Mesenchymal stem cell (in vitro differentiated cells and primary cell): ENCODE measurements around the gene SIRPD.
"Not testable (repeated sequence)": the region's sequence is repeated elsewhere in the genome, so short reads cannot be mapped to it uniquely, and the experiment has no call there.

Experiments used
- DNase-seq: peaks from one replicate; pipeline ENCODE4 v3.0.0-alpha.2; 2013
- H2AFZ ChIP-seq: one replicate; pipeline ENCODE4 v1.6.1; 2013; ENCODE audit warnings: low read depth, mild to moderate bottlenecking, control low read depth, inconsistent platforms, low read length, moderate library complexity
- H2AK5ac ChIP-seq: 2 replicates; pipeline ENCODE4 v1.6.1; 2013; ENCODE audit warnings: low read length, moderate library complexity, mild to moderate bottlenecking, inconsistent platforms; ENCODE audit not compliant: severe bottlenecking
- H2BK120ac ChIP-seq: one replicate; pipeline ENCODE4 v1.6.1; 2013; ENCODE audit warnings: low read depth, mild to moderate bottlenecking, inconsistent platforms, low read length, moderate library complexity
- H2BK12ac ChIP-seq, 2 experiments: one replicate each; pipeline ENCODE4 v1.6.1; 2013; ENCODE audit warnings: inconsistent platforms in 2 of 2, low read length in 2 of 2, mild to moderate bottlenecking in 2 of 2, moderate library complexity in 2 of 2, control low read depth in 1 of 2
- H2BK15ac ChIP-seq: one replicate; pipeline ENCODE4 v1.6.1; 2013; ENCODE audit warnings: mild to moderate bottlenecking, low read depth, inconsistent platforms; ENCODE audit not compliant: poor library complexity, severe bottlenecking
- H2BK5ac ChIP-seq: 2 replicates; pipeline ENCODE4 v1.6.1; 2013; ENCODE audit warnings: low read depth, mild to moderate bottlenecking, low read length, control low read depth, inconsistent platforms; ENCODE audit not compliant: poor library complexity, severe bottlenecking
- H3K14ac ChIP-seq, 2 experiments: one replicate each; pipeline ENCODE4 v1.6.1; 2013; ENCODE audit warnings: inconsistent platforms in 2 of 2, low read length in 2 of 2, control low read depth in 1 of 2, mild to moderate bottlenecking in 1 of 2, moderate library complexity in 1 of 2
- H3K18ac ChIP-seq, 2 experiments: one replicate each; pipeline ENCODE4 v1.6.1; 2013; ENCODE audit warnings: inconsistent platforms in 2 of 2, low read length in 2 of 2, control low read depth in 1 of 2, low read depth in 1 of 2, mild to moderate bottlenecking in 1 of 2
- H3K23ac ChIP-seq, 2 experiments: one replicate each; pipeline ENCODE4 v1.6.1; 2013; ENCODE audit warnings: inconsistent platforms in 2 of 2, low read length in 2 of 2, mild to moderate bottlenecking in 2 of 2, moderate library complexity in 2 of 2, control low read depth in 1 of 2
- H3K27ac ChIP-seq: 2 replicates; pipeline ENCODE4 v1.5.1; 2013; ENCODE audit warnings: mild to moderate bottlenecking, moderate library complexity, low read length, control low read depth, inconsistent platforms; ENCODE audit not compliant: poor library complexity, severe bottlenecking
- H3K27me3 ChIP-seq, 2 experiments: 2 replicates each; pipeline versions ENCODE4 v1.6.1 to v1.7.0; 2013; ENCODE audit warnings: low read length in 2 of 2, mild to moderate bottlenecking in 2 of 2, moderate library complexity in 2 of 2, control low read depth in 1 of 2, inconsistent platforms in 1 of 2; ENCODE audit not compliant: control insufficient read depth in 1 of 2, insufficient read depth in 1 of 2
- H3K36me3 ChIP-seq, 2 experiments: 2 replicates each; pipeline versions ENCODE4 v1.6.1 to v1.7.0; 2013; ENCODE audit warnings: low read length in 2 of 2, control low read depth in 1 of 2, inconsistent platforms in 1 of 2, low read depth in 1 of 2, mild to moderate bottlenecking in 1 of 2; ENCODE audit not compliant: insufficient read depth in 2 of 2, control insufficient read depth in 1 of 2
- H3K4ac ChIP-seq, 2 experiments: one replicate each; pipeline ENCODE4 v1.6.1; 2013; ENCODE audit warnings: inconsistent platforms in 2 of 2, low read length in 2 of 2, mild to moderate bottlenecking in 2 of 2, moderate library complexity in 2 of 2, control low read depth in 1 of 2, low read depth in 1 of 2
- H3K4me1 ChIP-seq: 2 replicates; pipeline ENCODE4 v1.6.1; 2013; ENCODE audit warnings: low read depth, low read length, control low read depth; ENCODE audit not compliant: control insufficient read depth, insufficient read depth
- H3K4me2 ChIP-seq: 2 replicates; pipeline ENCODE4 v1.6.1; 2013; ENCODE audit warnings: low read length, mild to moderate bottlenecking, inconsistent platforms; ENCODE audit not compliant: poor library complexity, severe bottlenecking
- H3K4me3 ChIP-seq, 2 experiments: 2 replicates each; pipeline versions ENCODE4 v1.5.1 to v1.7.0; 2013; ENCODE audit warnings: low read length in 2 of 2, mild to moderate bottlenecking in 2 of 2, control low read depth in 1 of 2, low read depth in 1 of 2; ENCODE audit not compliant: insufficient read depth in 1 of 2
- H3K79me1 ChIP-seq: replicated peaks from 2 replicates; pipeline ENCODE4 v1.6.1; 2013; ENCODE audit warnings: mild to moderate bottlenecking, control low read depth, low read length, inconsistent platforms; ENCODE audit not compliant: poor library complexity, severe bottlenecking
- H3K9ac ChIP-seq: 2 replicates; pipeline ENCODE4 v1.7.0; 2013; ENCODE audit warnings: mild to moderate bottlenecking, low read length, moderate library complexity
- H3K9me3 ChIP-seq: 2 replicates; pipeline ENCODE4 v1.7.0; 2013; ENCODE audit warnings: mild to moderate bottlenecking, low read length; ENCODE audit not compliant: control insufficient read depth
- H4K8ac ChIP-seq: one replicate; pipeline ENCODE4 v1.6.1; 2013; ENCODE audit warnings: inconsistent platforms, mild to moderate bottlenecking, low read length, moderate library complexity
- H4K91ac ChIP-seq: one replicate; pipeline ENCODE4 v1.6.1; 2013; ENCODE audit warnings: mild to moderate bottlenecking, low read length, inconsistent platforms
- WGBS: methylation state at CpG from one replicate; pipeline ENCODE4 v1.1.7; 2013; ENCODE audit warnings: mixed read lengths; 5-methylcytosine and 5-hydroxymethylcytosine counted together

The SIRPD gene

GRCh38 chr20:1500496-1500895 lies 57.0 kb downstream of the SIRPD start:
- Histone ChIP-seq H2BK5ac (no peak overlapping the region), H3K9ac (no peak overlapping the region), H3K27ac (no peak overlapping the region), H3K36me3 (no peaks in the 10 kb centered on the region), H2AFZ (no peak overlapping the region), H4K91ac (no peak overlapping the region), H3K4me3 (no peak overlapping the region), H3K79me1 (no peaks in the 10 kb centered on the region), H3K4ac (no peak overlapping the region), H3K23ac (no peak overlapping the region), H4K8ac (no peak overlapping the region), H3K9me3 (no peaks in the 10 kb centered on the region), H3K18ac (no peak overlapping the region), H2BK15ac (no peak overlapping the region), H3K4me1 (no peaks in the 10 kb centered on the region), H2AK5ac (no peak overlapping the region), H3K14ac (no peak overlapping the region), H3K4me2 (no peak overlapping the region), H2BK12ac (no peak overlapping the region), H2BK120ac (no peak overlapping the region), H3K27me3 (peaks cover 0 to 42% of the 10 kb centered on the region in 2 experiments)
- WGBS: 46% methylated on average over 3 of the region's 3 CpGs
- DNase-seq: no peak

DNA sequence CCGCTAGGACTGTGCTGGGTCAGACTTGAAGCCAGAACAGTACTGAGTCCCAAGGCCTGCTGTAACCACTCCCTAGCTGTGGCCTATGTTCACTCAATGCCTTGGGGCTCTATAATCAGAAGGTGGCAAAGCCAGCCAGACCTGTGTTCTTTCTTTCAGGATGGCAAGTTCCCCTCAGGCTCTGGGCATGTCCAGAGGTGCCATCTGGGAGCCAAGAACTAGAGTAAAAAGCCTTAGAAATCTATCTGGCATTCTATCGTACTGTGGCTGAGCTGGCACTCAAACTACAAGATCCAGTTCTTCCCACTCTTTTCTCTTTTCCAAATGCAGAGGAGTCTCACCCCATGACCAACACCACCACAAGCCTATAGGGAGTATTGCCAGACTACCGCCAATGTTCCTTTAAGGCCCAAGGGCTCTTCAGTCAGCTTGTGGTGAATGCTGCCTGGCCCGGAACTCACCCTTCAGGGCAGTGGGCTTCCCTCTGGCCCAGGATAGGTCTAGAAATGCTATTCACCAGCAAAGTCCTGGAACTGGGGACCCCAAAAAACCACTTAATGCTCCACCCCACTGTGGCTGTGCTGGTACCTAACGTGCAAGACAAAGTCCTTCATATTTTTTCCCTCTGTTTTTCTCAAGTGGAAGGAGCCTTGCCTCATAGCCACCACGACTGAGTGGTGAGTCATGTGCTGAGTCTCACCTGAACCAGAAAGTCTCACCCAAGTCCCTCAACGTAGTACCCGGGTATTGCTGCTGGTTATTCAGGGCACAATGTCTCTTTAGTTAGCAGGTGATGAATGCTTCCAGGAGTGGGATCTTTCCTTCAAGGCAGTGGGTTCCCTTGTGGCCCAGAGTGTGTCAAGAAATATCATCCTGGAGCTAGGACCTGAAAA lies 57.7 kb downstream of the SIRPD start:
- H2BK5ac ChIP-seq: no peak overlapping the region
- H4K8ac ChIP-seq: no peak overlapping the region
- H3K27me3 ChIP-seq: peaks cover 0 to 50% of the 10 kb centered on the region in 2 experiments
- no peak overlapping the region for H3K4ac ChIP-seq
- no peak overlapping the region for H3K18ac ChIP-seq
- H3K9ac ChIP-seq: no peak overlapping the region
- no peak overlapping the region for H3K4me2 ChIP-seq
- H3K27ac ChIP-seq: no peak overlapping the region
- WGBS: 88% methylated on average over 8 of the region's 8 CpGs
- H4K91ac ChIP-seq: no peak overlapping the region
- no peak overlapping the region for H2AFZ ChIP-seq
- no peak overlapping the region for H3K23ac ChIP-seq
- no peaks in the 10 kb centered on the region for H3K79me1 ChIP-seq
- no peak for DNase-seq
- no peak overlapping the region for H3K4me3 ChIP-seq
- H3K4me1 ChIP-seq: no peaks in the 10 kb centered on the region
- H2AK5ac ChIP-seq: no peak overlapping the region
- no peak overlapping the region for H2BK12ac ChIP-seq
- no peaks in the 10 kb centered on the region for H3K9me3 ChIP-seq
- H3K36me3 ChIP-seq: no peaks in the 10 kb centered on the region
- H3K14ac ChIP-seq: no peak overlapping the region
- H2BK120ac ChIP-seq: no peak overlapping the region
- H2BK15ac ChIP-seq: no peak overlapping the region

DNA sequence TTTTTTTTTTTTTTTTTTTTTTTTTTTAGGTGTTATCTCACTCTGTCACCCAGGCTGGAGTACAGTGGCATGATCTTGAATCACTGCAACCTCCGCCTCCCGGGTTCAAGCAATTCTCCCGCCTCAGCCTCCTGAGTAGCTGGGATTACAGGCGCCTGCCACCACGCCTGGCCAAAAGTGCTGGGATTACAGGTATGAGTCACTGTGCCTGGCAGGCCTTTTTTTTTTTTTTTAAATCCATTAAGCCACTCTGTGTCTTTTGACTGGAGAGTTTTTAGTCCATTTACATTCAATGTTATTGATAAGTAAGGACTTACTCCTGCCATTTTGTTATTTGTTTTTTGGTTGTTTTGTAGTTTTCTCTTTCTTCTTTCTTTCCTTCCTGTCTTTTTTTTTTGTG lies 60.1 kb downstream of the SIRPD start:
- not testable (repeated sequence) for H2AFZ ChIP-seq, H2AK5ac ChIP-seq, H3K9me3 ChIP-seq, H3K4me3 ChIP-seq, H2BK15ac ChIP-seq, H3K79me1 ChIP-seq, H2BK12ac ChIP-seq, H3K9ac ChIP-seq, H3K4me1 ChIP-seq, DNase-seq, H3K18ac ChIP-seq, H2BK5ac ChIP-seq, H3K27ac ChIP-seq, H4K91ac ChIP-seq, H4K8ac ChIP-seq, H2BK120ac ChIP-seq, H3K14ac ChIP-seq, H3K4me2 ChIP-seq, H3K4ac ChIP-seq, H3K23ac ChIP-seq, H3K36me3 ChIP-seq
- peaks cover 20 to 65% of the 10 kb centered on the region in 2 experiments for H3K27me3 ChIP-seq
- WGBS: 95% methylated on average over 3 of the region's 5 CpGs

DNA sequence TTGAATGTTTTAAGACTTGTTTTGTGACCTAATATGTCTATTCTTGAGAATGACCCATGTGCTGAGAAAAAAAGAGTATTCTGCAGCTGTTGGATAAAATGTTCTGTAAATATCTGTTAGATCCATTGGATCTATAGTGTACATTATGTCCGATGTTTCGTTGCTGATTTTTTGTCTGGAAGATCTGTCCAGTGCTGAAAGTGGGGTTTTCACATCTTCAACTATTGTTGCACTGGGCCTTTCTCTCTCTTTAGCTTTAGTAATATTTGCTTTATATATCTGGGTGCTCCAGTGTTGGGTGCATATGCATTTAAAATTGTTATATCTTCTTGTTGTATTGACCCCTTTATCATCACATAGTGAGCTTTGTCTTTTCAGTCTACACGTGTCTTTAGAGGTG lies 60.6 kb downstream of the SIRPD start:
- DNase-seq: no peak
- Histone ChIP-seq H3K9ac (no peak overlapping the region), H3K14ac (no peak overlapping the region), H2AFZ (no peak overlapping the region), H3K23ac (no peak overlapping the region), H2BK15ac (no peak overlapping the region), H3K27me3 (peaks cover 20 to 62% of the 10 kb centered on the region in 2 experiments), H2BK12ac (no peak overlapping the region), H2BK5ac (no peak overlapping the region), H3K79me1 (no peaks in the 10 kb centered on the region), H3K36me3 (no peaks in the 10 kb centered on the region), H3K4me3 (no peak overlapping the region), H3K18ac (no peak overlapping the region), H2AK5ac (no peak overlapping the region), H3K27ac (no peak overlapping the region), H4K91ac (no peak overlapping the region), H3K4ac (no peak overlapping the region), H3K4me1 (no peaks in the 10 kb centered on the region), H2BK120ac (no peak overlapping the region), H4K8ac (no peak overlapping the region), H3K9me3 (peaks cover 5% of the 10 kb centered on the region), H3K4me2 (no peak overlapping the region)
- WGBS: 100% methylated on average over 2 of the region's 3 CpGs
